Sigmoid colon (tissue), 7 donors: ENCODE data around the gene HSPA4. TPM values are rescaled to one million over a fixed set of nuclear protein-coding genes. Genes with fewer than 3 reads are reported as not detected.

Source experiments
- DNase-seq: peaks from one replicate; pipeline ENCODE4 v3.0.0-alpha.2; 2019
- H3K27ac ChIP-seq, 4 donors: fragments of 200-600 bp; sonication (generic); one replicate each; pipeline ENCODE4 v1.5.1; 2016 to 2019; ENCODE audit warnings: mild to moderate bottlenecking in 1 of 4
- H3K27me3 ChIP-seq, 3 donors: fragments of 200-600 bp; sonication (generic); one replicate each; pipeline ENCODE4 v1.5.1; 2019; ENCODE audit warnings: mild to moderate bottlenecking in 1 of 3
- H3K36me3 ChIP-seq, 4 donors: fragments of 200-600 bp; sonication (generic); one replicate each; pipeline ENCODE4 v1.5.1; 2016 to 2019
- H3K4me1 ChIP-seq, 4 donors: fragments of 200-600 bp; sonication (generic); one replicate each; pipeline ENCODE4 v1.5.1; 2017 to 2019
- H3K4me3 ChIP-seq, 4 donors: fragments of 200-600 bp; sonication (generic); one replicate each; pipeline ENCODE4 v1.5.1; 2017 to 2019; ENCODE audit warnings: mild to moderate bottlenecking in 2 of 4, moderate library complexity in 1 of 4
- H3K9me3 ChIP-seq, 4 donors: fragments of 200-600 bp in 3 of 4; sonication (generic) in 3 of 4; one replicate each; pipeline versions ENCODE4 v1.5.1 to v1.6.1; 2013 to 2019
- CTCF ChIP-seq, 4 experiments: fragments of 450-650 bp in 3 of 4; fragments of 200-600 bp in 1 of 4; IDR thresholded peaks; one replicate each; pipeline ENCODE4 v1.5.1; 2016 to 2019; ENCODE audit warnings: antibody characterized with exemption in 4 of 4, mild to moderate bottlenecking in 3 of 4, moderate library complexity in 2 of 4
- EP300 ChIP-seq, 4 donors: sonication (generic); formaldehyde crosslinking; IDR thresholded peaks; one replicate each; pipeline ENCODE4 v1.6.1; 2017; ENCODE audit warnings: antibody characterized with exemption in 4 of 4
- POLR2A ChIP-seq, 2 donors: fragments of 450-650 bp; IDR thresholded peaks; one replicate each; pipeline ENCODE4 v1.6.1; 2016; ENCODE audit warnings: antibody characterized with exemption in 2 of 2, mild to moderate bottlenecking in 2 of 2, moderate library complexity in 2 of 2
- POLR2AphosphoS5 ChIP-seq, 4 donors: sonication (generic); formaldehyde crosslinking; IDR thresholded peaks; one replicate each; pipeline ENCODE4 v1.6.1; 2017; ENCODE audit warnings: antibody characterized with exemption in 4 of 4
- WGBS, 2 donors: extraction: QIAGEN DNeasy Blood & Tissue Kit; methylation state at CpG; one replicate each; pipeline ENCODE4 v1.1.7; 2013; 5-methylcytosine and 5-hydroxymethylcytosine counted together
- intact Hi-C: fragments of 100-400 bp; cut with DNase I; formaldehyde crosslinking; loops from one replicate; pipeline ENCODE4 v1.15.1; 2023
- polyA plus RNA-seq, 3 donors: library from polyadenylated mRNA; stranded (reverse); fragments of 200-250 nt; gene quantifications; one replicate each; pipeline ENCODE4 v1.2.3, GENCODE V29; 2013
- small RNA-seq, 3 donors: library from RNA; depleted of rRNA; stranded (forward); fragments of <200 nt; gene quantifications; one replicate each; pipeline ENCODE3, GENCODE V24; 2016
- total RNA-seq, 4 donors: library from RNA; depleted of rRNA; stranded (reverse); fragments of >200 nt; gene quantifications; one replicate each; pipeline ENCODE4 v1.1.0, GENCODE V29; 2016
- donor health status: healthy with polysubstance abuse.
- donor health status: Bipolar disorder and iron deficiency.
- donor health status: healthy.

Gene HSPA4
- total and polyA plus RNA-seq, 7 donors, result 24.0 to 54.0 (median 40.3) TPM

GRCh38 chr5:133155326-133155969, 103.6 kb downstream of the HSPA4 start:
- H3K27me3 ChIP-seq, result no peaks in the 10 kb centered on the region
- no peaks in the 10 kb centered on the region for H3K4me1 ChIP-seq
- no peak overlapping the region for H3K27ac ChIP-seq
- DNase-seq, result no peak
- no peak overlapping the region for H3K4me3 ChIP-seq
- no peaks in the 10 kb centered on the region for H3K9me3 ChIP-seq
- TF ChIP-seq POLR2AphosphoS5 (IDR thresholded peaks at IDR 0.05) (no peak), CTCF (IDR thresholded peaks at IDR 0.05) (no peak), POLR2A (IDR thresholded peaks at IDR 0.05) (no peak), EP300 (IDR thresholded peaks at IDR 0.05) (no peak)
- no peaks in the 10 kb centered on the region for H3K36me3 ChIP-seq
- intact Hi-C loops, result no loop called here
- 67 to 81% methylated on average over 4 of the region's 4 CpGs for whole genome bisulfite sequencing, 2 donors

Small RNA genes within 50 kb of the gene (small RNA-seq; reads per million reads assigned to genes)
- gene AC113410.1, result 0 reads per million in 3 donors
- gene AC113410.3, result 0 reads per million in 3 donors

Other genes starting within 250 kb of the HSPA4 start
- gene SOWAHA, start 238.7 kb upstream of the HSPA4 start, total RNA-seq, result under 1 TPM in 2 of 4 donors, not detected in 2; 0.16 to 0.36 TPM
- 10 to 100 TPM in 2 of 3 donors, 1 to 10 TPM in 1; 8.0 to 33.8 (median 26.4) TPM for gene SOWAHA, start 238.7 kb upstream of the HSPA4 start, polyA plus RNA-seq
- gene SHROOM1, start 221.4 kb upstream of the HSPA4 start, total RNA-seq, result 10 to 100 TPM in 1 of 4 donors, 1 to 10 TPM in 3; 4.2 to 20.0 (median 7.6) TPM
- 10 to 100 TPM; 22.4 to 25.1 (median 24.6) TPM for gene SHROOM1, start 221.4 kb upstream of the HSPA4 start, polyA plus RNA-seq
- gene GDF9, start 185.5 kb upstream of the HSPA4 start, total RNA-seq, result 1 to 10 TPM in 1 of 4 donors, under 1 TPM in 2, not detected in 1; 0.33 to 1.8 (median 0.55) TPM
- gene GDF9, start 185.5 kb upstream of the HSPA4 start, polyA plus RNA-seq, result under 1 TPM in 1 of 3 donors, not detected in 2; 0.22 TPM
- 100 to 1,000 TPM; 113 to 230 (median 172) TPM for gene UQCRQ, start 185.4 kb upstream of the HSPA4 start, total RNA-seq
- gene UQCRQ, start 185.4 kb upstream of the HSPA4 start, polyA plus RNA-seq, result 100 to 1,000 TPM; 416 to 936 (median 650) TPM
- gene LEAP2, start 178.3 kb upstream of the HSPA4 start, total RNA-seq, result 1 to 10 TPM in 1 of 4 donors, under 1 TPM in 3; 0.36 to 1.4 (median 0.77) TPM
- gene LEAP2, start 178.3 kb upstream of the HSPA4 start, polyA plus RNA-seq, result 1 to 10 TPM in 2 of 3 donors, under 1 TPM in 1; 0.60 to 1.7 (median 1.4) TPM
- 10 to 100 TPM; 52.4 to 74.0 (median 66.7) TPM for gene AFF4, start 88.4 kb upstream of the HSPA4 start, total RNA-seq
- 10 to 100 TPM in 2 of 3 donors, 1 to 10 TPM in 1; 9.0 to 18.7 (median 15.5) TPM for gene AFF4, start 88.4 kb upstream of the HSPA4 start, polyA plus RNA-seq
- 10 to 100 TPM; 15.0 to 18.9 (median 17.0) TPM for gene ZCCHC10, start 25.5 kb upstream of the HSPA4 start, total RNA-seq
- gene ZCCHC10, start 25.5 kb upstream of the HSPA4 start, polyA plus RNA-seq, result 10 to 100 TPM; 26.4 to 57.1 (median 49.2) TPM